PFSK-1 (cell line): ENCODE measurements around the gene UVRAG.

Experiments used
- POLR2AphosphoS5 ChIP-seq: IDR thresholded peaks from 2 replicates; pipeline ENCODE4 v1.6.1; 2012; ENCODE audit warnings: low read depth, mild to moderate bottlenecking, control low read depth, low read length, moderate library complexity
- TF ChIP-seq, protein P1 (sequence below), 2 experiments: IDR thresholded peaks; 2 replicates each; pipeline versions ENCODE4 v1.6.1 to v1.8.0; 2011 to 2012; ENCODE audit warnings: low read depth in 2 of 2, low read length in 2 of 2, control low read depth in 1 of 2, inconsistent platforms in 1 of 2, mild to moderate bottlenecking in 1 of 2, moderate library complexity in 1 of 2; ENCODE audit not compliant: insufficient read depth in 1 of 2

DNA sequence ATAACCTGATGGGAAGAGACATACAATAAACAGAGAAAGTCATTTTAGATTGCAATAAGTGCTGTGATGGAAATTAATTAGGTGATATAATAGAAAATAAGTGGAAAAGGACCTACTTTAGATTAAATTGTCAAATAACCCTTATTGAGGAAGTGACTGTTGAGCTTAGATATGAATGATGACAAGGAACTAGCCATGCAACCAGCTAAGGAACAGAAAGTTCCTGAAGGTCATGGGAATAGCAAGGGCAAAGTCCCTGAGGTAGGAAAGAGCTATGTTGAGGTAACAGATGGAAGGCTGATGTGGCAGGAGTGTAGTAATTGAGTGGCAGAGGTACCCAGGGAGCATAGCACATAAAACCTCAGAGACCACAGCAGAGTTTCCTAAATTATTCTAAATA lies 256.1 kb downstream of the UVRAG start:
- TF ChIP-seq POLR2AphosphoS5, result no peak
- TF ChIP-seq, protein P1, sequence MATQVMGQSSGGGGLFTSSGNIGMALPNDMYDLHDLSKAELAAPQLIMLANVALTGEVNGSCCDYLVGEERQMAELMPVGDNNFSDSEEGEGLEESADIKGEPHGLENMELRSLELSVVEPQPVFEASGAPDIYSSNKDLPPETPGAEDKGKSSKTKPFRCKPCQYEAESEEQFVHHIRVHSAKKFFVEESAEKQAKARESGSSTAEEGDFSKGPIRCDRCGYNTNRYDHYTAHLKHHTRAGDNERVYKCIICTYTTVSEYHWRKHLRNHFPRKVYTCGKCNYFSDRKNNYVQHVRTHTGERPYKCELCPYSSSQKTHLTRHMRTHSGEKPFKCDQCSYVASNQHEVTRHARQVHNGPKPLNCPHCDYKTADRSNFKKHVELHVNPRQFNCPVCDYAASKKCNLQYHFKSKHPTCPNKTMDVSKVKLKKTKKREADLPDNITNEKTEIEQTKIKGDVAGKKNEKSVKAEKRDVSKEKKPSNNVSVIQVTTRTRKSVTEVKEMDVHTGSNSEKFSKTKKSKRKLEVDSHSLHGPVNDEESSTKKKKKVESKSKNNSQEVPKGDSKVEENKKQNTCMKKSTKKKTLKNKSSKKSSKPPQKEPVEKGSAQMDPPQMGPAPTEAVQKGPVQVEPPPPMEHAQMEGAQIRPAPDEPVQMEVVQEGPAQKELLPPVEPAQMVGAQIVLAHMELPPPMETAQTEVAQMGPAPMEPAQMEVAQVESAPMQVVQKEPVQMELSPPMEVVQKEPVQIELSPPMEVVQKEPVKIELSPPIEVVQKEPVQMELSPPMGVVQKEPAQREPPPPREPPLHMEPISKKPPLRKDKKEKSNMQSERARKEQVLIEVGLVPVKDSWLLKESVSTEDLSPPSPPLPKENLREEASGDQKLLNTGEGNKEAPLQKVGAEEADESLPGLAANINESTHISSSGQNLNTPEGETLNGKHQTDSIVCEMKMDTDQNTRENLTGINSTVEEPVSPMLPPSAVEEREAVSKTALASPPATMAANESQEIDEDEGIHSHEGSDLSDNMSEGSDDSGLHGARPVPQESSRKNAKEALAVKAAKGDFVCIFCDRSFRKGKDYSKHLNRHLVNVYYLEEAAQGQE (IDR thresholded peaks at IDR 0.05; ENCODE audit: insufficient read depth in 1 of 2, low read depth in 2 of 2, low read length in 2 of 2), result no peak
